GM12865 (cell line): Measurements from ENCODE around the gene NSUN4.
"Not testable (repeated sequence)": the region's sequence is repeated elsewhere in the genome, so short reads cannot be mapped to it uniquely, and the experiment has no call there.

ENCODE experiments used
- DNase-seq: peaks from one replicate; pipeline ENCODE4 v3.0.0; 2010; ENCODE audit warnings: low read depth
- H3K4me3 ChIP-seq: 2 replicates; pipeline ENCODE4 v1.5.1; 2011; ENCODE audit warnings: mild to moderate bottlenecking, low read depth, low read length, control low read depth
- TF ChIP-seq, protein P1 (sequence below): IDR thresholded peaks from 2 replicates; pipeline ENCODE4 v1.5.1; 2011; ENCODE audit warnings: low read length, control low read depth, low read depth, inconsistent platforms; ENCODE audit not compliant: insufficient read depth; ENCODE audit errors: missing control alignments

NSUN4 gene

DNA sequence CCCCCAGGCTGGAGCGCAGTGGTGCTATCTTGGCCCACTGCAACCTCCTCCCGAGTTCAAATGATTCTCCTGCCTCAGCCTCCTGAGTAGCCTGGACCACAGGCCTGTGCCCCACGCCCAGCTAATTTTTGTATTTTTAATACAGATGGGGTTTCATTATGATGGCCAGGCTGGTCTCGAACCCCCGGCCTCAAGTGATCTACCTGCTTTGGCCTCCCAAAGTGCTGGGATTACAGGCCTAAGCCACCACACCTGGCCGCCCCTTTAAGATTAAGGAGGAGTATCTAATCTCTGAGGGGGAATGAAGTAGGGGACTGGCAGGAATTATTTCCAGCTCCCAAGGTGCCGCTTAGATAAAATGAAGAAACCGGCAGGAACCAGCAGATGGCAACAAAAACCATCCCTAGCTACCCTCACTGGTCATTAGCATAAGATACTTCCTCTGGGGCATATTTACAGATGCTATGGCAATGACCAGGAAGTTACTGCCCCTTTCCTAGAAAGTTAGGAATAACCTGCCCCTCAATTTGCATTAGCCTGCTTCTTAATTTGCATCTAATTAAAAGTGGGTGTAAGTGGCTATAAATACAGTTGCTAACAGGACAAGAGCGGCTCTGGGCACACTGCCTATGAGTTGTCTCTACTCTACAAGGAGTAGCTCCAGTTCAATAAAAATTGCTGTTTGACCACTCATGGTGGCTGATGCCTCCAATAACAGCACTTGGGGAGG is 7.1 kb upstream of the NSUN4 start:
- TF ChIP-seq, protein P1, sequence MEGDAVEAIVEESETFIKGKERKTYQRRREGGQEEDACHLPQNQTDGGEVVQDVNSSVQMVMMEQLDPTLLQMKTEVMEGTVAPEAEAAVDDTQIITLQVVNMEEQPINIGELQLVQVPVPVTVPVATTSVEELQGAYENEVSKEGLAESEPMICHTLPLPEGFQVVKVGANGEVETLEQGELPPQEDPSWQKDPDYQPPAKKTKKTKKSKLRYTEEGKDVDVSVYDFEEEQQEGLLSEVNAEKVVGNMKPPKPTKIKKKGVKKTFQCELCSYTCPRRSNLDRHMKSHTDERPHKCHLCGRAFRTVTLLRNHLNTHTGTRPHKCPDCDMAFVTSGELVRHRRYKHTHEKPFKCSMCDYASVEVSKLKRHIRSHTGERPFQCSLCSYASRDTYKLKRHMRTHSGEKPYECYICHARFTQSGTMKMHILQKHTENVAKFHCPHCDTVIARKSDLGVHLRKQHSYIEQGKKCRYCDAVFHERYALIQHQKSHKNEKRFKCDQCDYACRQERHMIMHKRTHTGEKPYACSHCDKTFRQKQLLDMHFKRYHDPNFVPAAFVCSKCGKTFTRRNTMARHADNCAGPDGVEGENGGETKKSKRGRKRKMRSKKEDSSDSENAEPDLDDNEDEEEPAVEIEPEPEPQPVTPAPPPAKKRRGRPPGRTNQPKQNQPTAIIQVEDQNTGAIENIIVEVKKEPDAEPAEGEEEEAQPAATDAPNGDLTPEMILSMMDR = peak; percentile 44
- H3K4me3 ChIP-seq = peak overlapping the region; percentile 49
- peak; percentile 87 for DNase-seq

DNA sequence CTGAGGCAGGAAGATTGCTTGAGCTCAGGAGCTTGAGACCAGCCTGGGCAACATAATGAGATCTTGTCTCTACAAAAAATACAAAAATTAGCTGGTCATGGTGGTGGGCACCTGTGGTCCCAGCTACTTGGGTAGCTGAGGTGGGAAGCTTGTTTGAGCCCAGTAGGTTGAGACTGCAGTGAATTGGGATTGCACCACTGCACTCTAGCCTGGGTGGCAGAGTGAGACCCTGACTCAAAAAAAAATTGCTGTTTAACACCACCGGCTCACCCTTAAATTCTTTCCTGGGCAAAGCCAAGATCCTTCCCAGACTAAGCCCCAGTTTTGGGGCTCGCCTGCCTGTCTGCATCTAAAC is 6.6 kb upstream of the NSUN4 start:
- TF ChIP-seq, protein P1 = no peak
- H3K4me3 ChIP-seq = no peak overlapping the region
- DNase-seq = no peak

DNA sequence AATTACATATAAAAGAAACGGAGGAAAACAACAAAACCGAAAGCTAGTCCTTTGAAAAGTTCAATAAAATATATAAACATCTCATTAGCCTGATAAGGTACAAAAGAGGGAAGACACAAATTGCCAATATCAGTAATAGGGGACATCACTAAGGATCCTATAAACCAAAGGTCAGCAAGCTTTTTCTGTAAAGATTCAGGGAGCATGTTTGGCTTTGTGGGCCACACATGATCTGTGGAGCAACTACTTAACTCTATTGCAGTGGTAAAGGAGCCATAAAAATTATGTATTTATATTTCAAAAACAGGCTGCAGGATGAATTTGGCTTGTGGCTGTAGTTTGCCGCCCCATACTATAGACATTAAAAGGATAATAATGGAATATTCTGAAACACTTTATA is 5.5 kb upstream of the NSUN4 start:
- no peak overlapping the region for H3K4me3 ChIP-seq
- TF ChIP-seq, protein P1 = no peak
- DNase-seq = no peak

DNA sequence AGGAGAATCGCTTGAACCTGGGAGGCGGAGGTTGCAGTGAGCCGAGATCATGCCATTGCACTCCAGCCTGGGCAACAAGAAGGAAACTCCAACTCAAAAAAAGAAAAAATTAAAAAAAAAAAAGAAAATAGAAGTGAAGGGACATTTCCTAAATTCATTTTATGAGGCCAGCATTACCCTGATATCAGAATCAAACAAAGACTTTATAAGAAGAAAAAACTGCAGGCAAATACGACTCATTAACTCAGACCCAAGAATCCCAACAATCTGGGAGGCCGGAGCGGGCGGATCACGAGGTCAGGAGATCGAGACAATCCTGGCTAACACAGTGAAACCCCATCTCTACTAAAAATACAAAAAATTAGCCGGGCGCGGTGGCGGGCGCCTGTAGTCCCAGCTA is 3.2 kb upstream of the NSUN4 start:
- not testable (repeated sequence) for DNase-seq, H3K4me3 ChIP-seq

DNA sequence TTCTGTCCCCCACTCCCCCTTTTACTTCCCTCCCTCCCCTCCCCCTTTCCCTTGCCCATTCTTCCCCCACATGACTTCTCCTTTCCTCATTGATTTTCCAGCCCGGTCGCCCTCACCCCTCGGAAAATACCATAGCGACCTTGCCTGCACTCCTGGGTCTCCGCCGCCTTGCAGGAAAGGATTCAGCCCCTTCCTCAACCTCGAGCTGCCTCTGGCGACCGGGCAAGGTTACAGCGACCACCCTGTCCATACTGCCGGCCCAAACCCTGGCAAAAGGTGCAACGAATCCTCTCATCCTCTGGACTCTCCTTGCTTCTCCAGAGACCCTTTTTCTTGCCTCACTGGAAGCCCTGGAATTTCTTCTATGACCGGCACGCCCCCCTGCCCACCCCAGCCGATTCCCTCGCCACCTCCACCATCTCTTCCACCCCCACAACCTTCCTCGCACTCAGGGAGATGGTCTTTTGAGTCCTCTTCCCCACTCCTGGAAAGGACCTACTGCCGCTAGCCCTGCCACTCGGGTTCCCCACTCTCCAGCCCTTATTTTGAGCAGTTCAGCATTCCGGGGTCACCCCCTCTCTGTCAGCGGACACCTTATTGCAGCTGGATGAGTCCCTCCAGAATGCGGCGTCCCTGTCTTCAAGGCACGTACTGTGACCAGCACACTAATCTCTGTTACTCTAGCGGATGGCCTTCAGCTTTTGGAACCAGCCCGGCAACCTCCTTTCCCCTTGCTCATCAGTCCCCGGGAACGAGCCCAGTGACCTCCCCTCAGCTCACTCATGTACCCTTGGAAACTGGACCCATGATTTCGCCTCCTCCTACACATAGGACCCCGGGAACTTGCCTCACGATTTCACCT is 846 bp downstream of the NSUN4 start:
- peak overlapping the region; percentile 87 for H3K4me3 ChIP-seq
- TF ChIP-seq, protein P1 = no peak
- DNase-seq = no peak

DNA sequence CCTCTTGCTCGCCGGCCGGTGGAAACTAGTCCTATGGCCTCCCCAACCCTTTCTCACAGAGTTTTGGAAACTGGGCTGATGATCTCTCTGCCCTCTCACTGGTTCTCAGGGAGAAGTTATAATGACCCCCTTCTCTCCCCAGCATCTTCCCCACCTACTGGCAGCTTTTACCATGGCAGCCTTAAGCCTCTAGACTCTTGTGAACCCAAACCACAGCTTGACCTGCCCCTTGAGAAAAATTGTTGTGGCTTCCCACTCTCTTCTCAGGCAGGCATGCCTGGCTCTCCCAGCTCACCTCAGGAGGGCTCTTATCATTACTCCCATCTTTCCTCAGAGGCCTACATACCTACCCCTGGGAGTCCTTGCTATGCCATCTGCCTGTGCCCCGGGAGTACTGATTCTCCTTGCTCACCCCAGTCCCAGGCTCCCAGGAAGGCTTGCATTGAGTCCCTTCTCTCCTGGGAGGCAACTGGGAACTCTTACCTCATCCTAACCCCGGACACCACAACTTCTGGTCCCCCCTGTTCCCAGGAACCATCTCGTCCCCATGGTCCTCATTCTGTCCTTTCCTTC is 1.6 kb downstream of the NSUN4 start:
- peak overlapping the region; percentile 87 for H3K4me3 ChIP-seq
- DNase-seq = peak; percentile 69
- TF ChIP-seq, protein P1 = peak; percentile 49

DNA sequence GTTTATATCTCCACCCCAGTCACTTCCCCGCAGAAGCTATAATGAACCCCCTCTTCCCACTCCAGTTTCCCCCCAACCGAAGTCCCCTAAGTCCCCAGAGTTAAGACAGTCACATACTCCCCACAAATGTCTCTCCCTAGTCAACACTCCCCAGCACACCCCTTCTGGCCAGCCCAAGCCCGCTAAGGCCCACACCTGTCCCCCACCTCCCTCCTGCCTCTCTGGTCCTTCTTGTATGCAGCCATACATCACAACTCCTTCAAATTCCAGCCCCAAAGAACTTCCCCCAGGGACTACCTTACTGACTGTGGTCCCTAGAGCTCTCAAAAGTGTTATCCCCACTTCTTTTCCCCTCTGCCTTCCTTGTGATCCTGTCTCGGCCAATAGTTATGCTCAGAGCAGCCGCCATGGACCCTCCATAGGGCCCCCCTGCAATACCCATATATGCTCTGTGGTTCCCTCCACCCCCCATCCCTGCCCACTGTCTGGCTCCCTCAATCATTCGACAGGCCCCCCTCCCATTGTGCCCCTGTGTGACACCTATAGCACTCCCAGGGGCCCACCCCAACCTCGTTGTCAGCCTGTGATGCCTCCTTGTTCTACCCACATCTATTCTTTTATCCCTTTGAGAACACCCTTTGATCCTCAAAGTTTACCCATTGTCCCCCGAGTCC is 2.2 kb downstream of the NSUN4 start:
- no peak overlapping the region for H3K4me3 ChIP-seq
- DNase-seq = no peak
- TF ChIP-seq, protein P1 = no peak
